Natural killer cell treated with Interleukin-12 subunit alpha and Interleukin-12 subunit beta and Interleukin-15 and Interleukin-18, amount 100 ng/mL, for 72 hours (primary cell): ENCODE measurements around the gene NDUFS6. TPM values are rescaled to one million over a fixed set of nuclear protein-coding genes. Genes with fewer than 3 reads are reported as not detected.
A peak's percentile ranks its signal among the peaks of the same experiment; 100 is the strongest.

Experiments
- ATAC-seq, 2 donors: fragments of 150-1000 bp; cut with Tn5 transposase in 1 of 2; sonication (Bioruptor Pico), chemical (Tn5 transposase) in 1 of 2; 2 replicates each; pipeline ENCODE4 v1.10.0; 2021
- DNase-seq: peaks from one replicate; pipeline ENCODE4 v3.0.0; 2022; ENCODE audit warnings: low spot score
- H3K27ac Mint-ChIP-seq, 2 donors: 1 replicate in 1 of 2; 2 replicates in 1 of 2; pipeline ENCODE4 v1.8.0; 2022; ENCODE audit warnings: mixed read lengths in 2 of 2, mild to moderate bottlenecking in 1 of 2, moderate library complexity in 1 of 2
- H3K27me3 Mint-ChIP-seq, 2 donors: 1 replicate in 1 of 2; 2 replicates in 1 of 2; pipeline ENCODE4 v1.8.0; 2022; ENCODE audit warnings: mixed read lengths in 2 of 2
- H3K36me3 Mint-ChIP-seq: one replicate; pipeline ENCODE4 v1.8.0; 2022; ENCODE audit warnings: mixed read lengths
- H3K4me1 Mint-ChIP-seq, 2 donors: 1 replicate in 1 of 2; 2 replicates in 1 of 2; pipeline ENCODE4 v1.8.0; 2022; ENCODE audit warnings: low read depth in 2 of 2, mixed read lengths in 2 of 2, mild to moderate bottlenecking in 1 of 2
- H3K4me3 Mint-ChIP-seq: one replicate; pipeline ENCODE4 v1.8.0; 2022; ENCODE audit warnings: mixed read lengths
- H3K9me3 Mint-ChIP-seq: 2 replicates; pipeline ENCODE4 v1.8.0; 2022; ENCODE audit warnings: mixed read lengths
- total RNA-seq, 2 donors: library from RNA; stranded (reverse); gene quantifications; one replicate each; pipeline ENCODE4 v1.2.3, GENCODE V29; 2022

NDUFS6 gene
- total RNA-seq, 2 donors from 2014 or later, result 25.3 to 35.5 TPM

- Mint-ChIP-seq H3K4me1 (no peaks in the 10 kb centered on the region), H3K27me3 (peaks cover 0 to 8% of the 10 kb centered on the region in 2 donors), H3K36me3 (no peaks in the 10 kb centered on the region), H3K4me3 (no peak overlapping the region), H3K27ac (no peak overlapping the region), H3K9me3 (no peaks in the 10 kb centered on the region)
- DNase-seq, result no peak
- ATAC-seq, result no peak
These were observed 38.9 kb upstream of the NDUFS6 start for GRCh38 chr5:1762121-1762882.

GRCh38 chr5:1762883-1763547 is 38.2 kb upstream of the NDUFS6 start:
- ATAC-seq (no peak), DNase-seq (no peak)
- H3K36me3 Mint-ChIP-seq, result no peaks in the 10 kb centered on the region
- no peaks in the 10 kb centered on the region for H3K9me3 Mint-ChIP-seq
- no peak overlapping the region for H3K4me3 Mint-ChIP-seq
- H3K4me1 Mint-ChIP-seq, result no peaks in the 10 kb centered on the region
- peaks cover 0 to 8% of the 10 kb centered on the region in 2 donors for H3K27me3 Mint-ChIP-seq
- H3K27ac Mint-ChIP-seq, result no peak overlapping the region

- Mint-ChIP-seq H3K9me3 (no peaks in the 10 kb centered on the region), H3K4me3 (no peak overlapping the region), H3K4me1 (no peaks in the 10 kb centered on the region), H3K36me3 (no peaks in the 10 kb centered on the region), H3K27me3 (peaks cover 0 to 8% of the 10 kb centered on the region in 2 donors), H3K27ac (no peak overlapping the region)
- DNase-seq (no peak), ATAC-seq (no peak)
These were observed 37.7 kb upstream of the NDUFS6 start for GRCh38 chr5:1763548-1763911.

- no peaks in the 10 kb centered on the region for H3K9me3 Mint-ChIP-seq
- H3K36me3 Mint-ChIP-seq, result no peaks in the 10 kb centered on the region
- no peak overlapping the region for H3K27ac Mint-ChIP-seq
- H3K4me3 Mint-ChIP-seq, result no peak overlapping the region
- DNase-seq (no peak), ATAC-seq (no peak)
- H3K27me3 Mint-ChIP-seq, result peaks cover 0 to 8% of the 10 kb centered on the region in 2 donors
- H3K4me1 Mint-ChIP-seq, result no peaks in the 10 kb centered on the region
These were observed 37.1 kb upstream of the NDUFS6 start for GRCh38 chr5:1763960-1764605.

GRCh38 chr5:1764606-1764960 is 36.6 kb upstream of the NDUFS6 start:
- Mint-ChIP-seq H3K27ac (no peak overlapping the region), H3K4me3 (no peak overlapping the region), H3K27me3 (peaks cover 0 to 8% of the 10 kb centered on the region in 2 donors), H3K9me3 (no peaks in the 10 kb centered on the region), H3K4me1 (no peaks in the 10 kb centered on the region), H3K36me3 (no peaks in the 10 kb centered on the region)
- DNase-seq (no peak), ATAC-seq (no peak)

- Mint-ChIP-seq H3K4me1 (no peaks in the 10 kb centered on the region), H3K27me3 (peaks cover 0 to 8% of the 10 kb centered on the region in 2 donors), H3K36me3 (no peaks in the 10 kb centered on the region), H3K27ac (no peak overlapping the region), H3K4me3 (no peak overlapping the region), H3K9me3 (no peaks in the 10 kb centered on the region)
- DNase-seq, result no peak
- ATAC-seq, result no peak
These were observed 35.9 kb upstream of the NDUFS6 start for GRCh38 chr5:1765141-1765879.

GRCh38 chr5:1765880-1766235 is 35.3 kb upstream of the NDUFS6 start:
- no peaks in the 10 kb centered on the region for H3K9me3 Mint-ChIP-seq

GRCh38 chr5:1767524-1768282 is 33.5 kb upstream of the NDUFS6 start:
- Mint-ChIP-seq H3K4me3 (no peak overlapping the region), H3K36me3 (no peaks in the 10 kb centered on the region), H3K9me3 (no peaks in the 10 kb centered on the region), H3K4me1 (no peaks in the 10 kb centered on the region), H3K27me3 (peaks cover 14 to 15% of the 10 kb centered on the region in 2 donors), H3K27ac (no peak overlapping the region)
- DNase-seq (no peak), ATAC-seq (no peak)

More at GRCh38 chr5:1765880-1766235, 35.3 kb upstream of the NDUFS6 start:
- Mint-ChIP-seq H3K4me3 (no peak overlapping the region), H3K27me3 (peaks cover 4 to 10% of the 10 kb centered on the region in 2 donors), H3K4me1 (no peaks in the 10 kb centered on the region), H3K27ac (no peak overlapping the region), H3K36me3 (no peaks in the 10 kb centered on the region)
- ATAC-seq (no peak), DNase-seq (no peak)

- no peaks in the 10 kb centered on the region for H3K4me1 Mint-ChIP-seq
These were observed 32.8 kb upstream of the NDUFS6 start for GRCh38 chr5:1768283-1769000.

GRCh38 chr5:1769017-1769640 is 32.1 kb upstream of the NDUFS6 start:
- Mint-ChIP-seq H3K9me3 (no peaks in the 10 kb centered on the region), H3K27ac (no peak overlapping the region), H3K36me3 (no peaks in the 10 kb centered on the region), H3K4me1 (no peaks in the 10 kb centered on the region), H3K4me3 (no peak overlapping the region), H3K27me3 (peaks cover 10 to 15% of the 10 kb centered on the region in 2 donors)
- ATAC-seq (no peak), DNase-seq (no peak)

More at GRCh38 chr5:1768283-1769000, 32.8 kb upstream of the NDUFS6 start:
- H3K27ac Mint-ChIP-seq, result no peak overlapping the region
- no peaks in the 10 kb centered on the region for H3K9me3 Mint-ChIP-seq
- peaks cover 15% of the 10 kb centered on the region in 2 donors for H3K27me3 Mint-ChIP-seq
- H3K4me3 Mint-ChIP-seq, result no peak overlapping the region
- DNase-seq (no peak), ATAC-seq (no peak)
- no peaks in the 10 kb centered on the region for H3K36me3 Mint-ChIP-seq

GRCh38 chr5:1769752-1770442 is 31.3 kb upstream of the NDUFS6 start:
- Mint-ChIP-seq H3K9me3 (no peaks in the 10 kb centered on the region), H3K27ac (no peak overlapping the region), H3K4me1 (no peaks in the 10 kb centered on the region), H3K36me3 (no peaks in the 10 kb centered on the region), H3K4me3 (no peak overlapping the region), H3K27me3 (peaks cover 7 to 15% of the 10 kb centered on the region in 2 donors)
- peak; percentile 44 for DNase-seq
- ATAC-seq, result no peak

- ATAC-seq (no peak), DNase-seq (peak; percentile 23)
- H3K27me3 Mint-ChIP-seq, result peaks cover 7 to 15% of the 10 kb centered on the region in 2 donors
- H3K9me3 Mint-ChIP-seq, result no peaks in the 10 kb centered on the region
- no peaks in the 10 kb centered on the region for H3K4me1 Mint-ChIP-seq
- no peak overlapping the region for H3K4me3 Mint-ChIP-seq
- no peaks in the 10 kb centered on the region for H3K36me3 Mint-ChIP-seq
- no peak overlapping the region for H3K27ac Mint-ChIP-seq
These were observed 30.8 kb upstream of the NDUFS6 start for GRCh38 chr5:1770443-1770802.
